NCI-H146 (cell line): ENCODE measurements around the gene NELFB.
A peak's percentile ranks its signal among the peaks of the same experiment; 100 is the strongest.

Experiments used
- DNase-seq: peaks from one replicate; lab custom pipeline; 2025; lab: John Stamatoyannopoulos, UW

NELFB gene

GRCh38 chr9:137254624-137255447, at the start of gene NELFB:
TSS of gene NELFB (plus strand) at chr9:137255327.
- DNase-seq, result peak; percentile 80

- no peak for DNase-seq
These were observed 48.5 kb upstream of the NELFB start for GRCh38 chr9:137206602-137207001.

GRCh38 chr9:137211532-137211931, 43.6 kb upstream of the NELFB start:
- no peak for DNase-seq

- no peak for DNase-seq
These were observed 42.6 kb upstream of the NELFB start for GRCh38 chr9:137212520-137212919.

GRCh38 chr9:137213160-137214060, 41.7 kb upstream of the NELFB start:
- no peak for DNase-seq

- no peak for DNase-seq
These were observed 40.5 kb upstream of the NELFB start for GRCh38 chr9:137214620-137215019.

- DNase-seq, result no peak
These were observed 39.7 kb upstream of the NELFB start for GRCh38 chr9:137215196-137215986.

- DNase-seq, result no peak
These were observed 38.8 kb upstream of the NELFB start for GRCh38 chr9:137216188-137216965.

GRCh38 chr9:137217276-137218211, 37.6 kb upstream of the NELFB start:
- DNase-seq, result no peak

- no peak for DNase-seq
These were observed 36.8 kb upstream of the NELFB start for GRCh38 chr9:137218212-137218753.

- peak; percentile 33 for DNase-seq
These were observed 36.3 kb upstream of the NELFB start for GRCh38 chr9:137218754-137219271.

- no peak for DNase-seq
These were observed 35.3 kb upstream of the NELFB start for GRCh38 chr9:137219757-137220316.

GRCh38 chr9:137220317-137221094, 34.6 kb upstream of the NELFB start:
- no peak for DNase-seq

GRCh38 chr9:137221095-137221505, 34.0 kb upstream of the NELFB start:
- no peak for DNase-seq

- peak; percentile 45 for DNase-seq
These were observed 33.5 kb upstream of the NELFB start for GRCh38 chr9:137221506-137222111.

- peak; percentile 57 for DNase-seq
These were observed 32.7 kb upstream of the NELFB start, which contains the start of gene RNF208 for GRCh38 chr9:137222190-137223077. TSS of gene RNF208 (minus strand) at chr9:137222240. CDS start at chr9:137221212, 1,028 bp downstream.
